IPS-18c (cell line): ENCODE data around the gene MORN1.

ENCODE experiments used
- H3K4me3 ChIP-seq: 2 replicates; pipeline ENCODE4 v1.7.0; 2013; ENCODE audit warnings: low read depth, mild to moderate bottlenecking, low read length, moderate library complexity; ENCODE audit not compliant: insufficient read depth
- H3K9me3 ChIP-seq: one replicate; pipeline ENCODE4 v1.6.1; 2013; ENCODE audit warnings: mild to moderate bottlenecking, low read length, moderate library complexity; ENCODE audit not compliant: control insufficient read depth, insufficient read depth

The MORN1 gene

GRCh38 chr1:2382621-2383361 lies 8.6 kb downstream of the MORN1 start:
- no peak overlapping the region for H3K4me3 ChIP-seq
- no peaks in the 10 kb centered on the region for H3K9me3 ChIP-seq

- Histone ChIP-seq H3K9me3 (no peaks in the 10 kb centered on the region), H3K4me3 (no peak overlapping the region)
Observed at GRCh38 chr1:2381741-2382620, 9.4 kb downstream of the MORN1 start.

DNA sequence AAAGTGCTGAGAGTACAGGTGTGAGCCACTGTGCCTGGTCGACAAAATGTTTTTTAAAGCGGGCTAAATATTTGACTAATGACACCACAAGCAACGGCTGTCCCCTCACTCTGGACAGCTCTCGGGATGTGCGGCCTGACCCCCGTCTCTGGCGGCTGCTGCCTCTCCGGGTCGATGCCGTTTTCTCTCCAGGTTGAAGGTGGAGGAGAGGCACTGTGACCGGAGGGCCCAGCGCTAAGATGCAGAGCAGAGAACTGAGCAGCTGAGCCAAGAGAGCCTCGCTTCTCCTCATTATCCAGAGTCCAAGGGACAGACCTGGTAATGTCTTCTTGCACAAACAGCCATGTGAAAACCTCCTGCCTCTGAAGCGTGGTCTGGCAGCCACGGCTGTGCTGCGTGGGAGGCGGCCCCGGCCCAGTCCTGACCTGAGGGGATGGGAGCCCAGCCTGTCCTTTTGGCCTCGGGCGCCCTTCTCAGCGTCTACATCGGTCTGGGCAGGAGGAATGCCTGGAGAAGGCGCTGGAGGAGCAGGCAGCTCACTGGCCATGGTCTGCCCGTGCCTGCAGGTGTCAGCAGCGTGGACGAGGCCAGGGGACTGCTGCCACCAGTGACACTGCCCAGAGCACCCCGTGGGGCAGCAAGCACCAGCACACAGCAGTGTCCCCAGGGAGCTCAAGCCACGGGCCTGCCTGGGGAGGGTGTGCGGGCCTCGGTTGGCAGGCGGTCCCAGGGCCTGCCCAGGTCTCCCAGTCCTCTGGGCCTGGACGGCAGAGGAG lies 10.3 kb downstream of the MORN1 start:
- H3K4me3 ChIP-seq, result no peak overlapping the region
- no peaks in the 10 kb centered on the region for H3K9me3 ChIP-seq

- no peaks in the 10 kb centered on the region for H3K9me3 ChIP-seq
- H3K4me3 ChIP-seq, result no peak overlapping the region
Observed at GRCh38 chr1:2379733-2380404, 11.5 kb downstream of the MORN1 start.

GRCh38 chr1:2378956-2379732 lies 12.2 kb downstream of the MORN1 start:
- no peaks in the 10 kb centered on the region for H3K9me3 ChIP-seq
- no peak overlapping the region for H3K4me3 ChIP-seq

- no peak overlapping the region for H3K4me3 ChIP-seq
- no peaks in the 10 kb centered on the region for H3K9me3 ChIP-seq
Observed at GRCh38 chr1:2378441-2378851, 12.9 kb downstream of the MORN1 start.

DNA sequence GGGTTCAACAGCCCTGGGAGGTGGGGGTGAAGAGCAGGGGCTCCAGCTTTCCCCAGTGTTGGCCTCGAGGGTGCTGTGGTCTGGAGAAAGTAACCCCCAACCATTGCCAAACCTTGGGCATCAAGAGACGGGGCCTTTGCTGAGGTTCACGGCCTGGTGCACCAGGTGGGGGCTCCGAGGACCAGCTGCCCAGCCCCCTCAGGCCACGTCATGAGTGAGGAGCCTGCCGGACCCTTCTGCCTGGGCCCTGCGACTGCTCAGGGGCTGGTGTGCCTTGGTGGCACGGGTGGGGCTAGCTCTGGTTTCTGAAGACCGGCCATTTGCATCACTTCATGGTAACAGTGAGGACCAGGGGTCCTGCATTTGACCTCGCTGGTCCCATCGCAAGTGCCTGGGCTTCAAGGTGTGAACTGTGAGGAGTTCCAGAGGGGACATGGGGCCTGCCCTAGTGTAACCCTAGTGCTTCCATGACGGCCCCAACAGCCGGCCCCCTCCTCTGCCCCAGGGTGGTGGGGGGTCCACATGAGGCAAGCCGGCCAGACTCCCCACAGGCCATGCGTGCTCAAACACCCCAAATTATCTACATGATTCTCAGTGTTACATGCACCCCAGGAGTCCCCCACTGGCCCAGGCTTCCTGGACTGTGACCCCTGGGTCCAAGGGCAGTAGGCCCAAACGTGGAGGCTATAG lies 13.5 kb downstream of the MORN1 start:
- H3K9me3 ChIP-seq, result no peaks in the 10 kb centered on the region
- H3K4me3 ChIP-seq, result no peak overlapping the region

- Histone ChIP-seq H3K9me3 (no peaks in the 10 kb centered on the region), H3K4me3 (no peak overlapping the region)
Observed at GRCh38 chr1:2376931-2377672, 14.3 kb downstream of the MORN1 start.

GRCh38 chr1:2376261-2376741 lies 15.1 kb downstream of the MORN1 start:
- Histone ChIP-seq H3K4me3 (no peak overlapping the region), H3K9me3 (no peaks in the 10 kb centered on the region)

- no peak overlapping the region for H3K4me3 ChIP-seq
- no peaks in the 10 kb centered on the region for H3K9me3 ChIP-seq
Observed at GRCh38 chr1:2375923-2376260, 15.5 kb downstream of the MORN1 start.

GRCh38 chr1:2375246-2375922 lies 16.0 kb downstream of the MORN1 start:
- Histone ChIP-seq H3K4me3 (no peak overlapping the region), H3K9me3 (no peaks in the 10 kb centered on the region)

DNA sequence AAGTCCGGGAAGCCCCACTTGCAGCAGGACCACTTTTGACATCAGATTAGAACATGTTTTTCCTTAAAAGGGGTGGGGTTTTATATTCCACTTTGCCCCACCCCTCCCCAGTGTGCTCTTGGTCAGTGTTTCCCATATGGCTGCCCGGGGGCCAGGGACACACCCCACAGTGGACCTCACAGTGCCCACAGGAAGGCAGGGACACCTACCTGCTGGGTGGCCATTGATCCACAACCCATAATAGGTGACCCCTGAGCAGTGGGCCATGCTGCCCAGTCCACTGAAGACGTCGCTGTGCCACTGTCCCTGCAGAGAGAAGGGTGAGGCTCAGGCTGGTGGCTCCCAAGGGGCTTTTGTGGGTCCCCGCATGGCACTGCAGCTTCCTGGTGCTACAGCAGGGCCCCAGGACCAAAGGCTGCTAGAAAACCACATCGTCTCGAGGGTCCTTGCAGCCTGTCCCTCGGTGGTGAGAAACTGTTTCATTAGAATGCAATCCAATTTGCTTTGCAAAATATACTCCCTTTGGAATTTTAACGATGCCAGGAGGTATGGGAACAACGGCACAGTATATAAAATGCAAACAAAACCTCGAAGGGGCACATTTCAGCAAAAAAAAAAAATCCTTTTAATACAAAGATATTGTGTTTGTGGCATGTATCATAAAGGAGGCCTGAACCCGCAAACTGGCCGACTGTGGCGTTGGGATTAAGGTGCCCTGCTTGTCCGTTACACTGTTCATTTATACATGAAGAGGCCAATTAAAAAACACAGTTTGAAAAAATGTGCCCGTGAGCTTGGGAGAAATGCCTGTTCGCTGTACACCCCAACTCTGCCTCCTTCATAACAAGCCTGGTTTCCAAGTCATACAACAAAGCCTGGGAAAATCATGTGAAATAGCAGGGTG lies 16.9 kb downstream of the MORN1 start:
- Histone ChIP-seq H3K9me3 (no peaks in the 10 kb centered on the region), H3K4me3 (no peak overlapping the region)

DNA sequence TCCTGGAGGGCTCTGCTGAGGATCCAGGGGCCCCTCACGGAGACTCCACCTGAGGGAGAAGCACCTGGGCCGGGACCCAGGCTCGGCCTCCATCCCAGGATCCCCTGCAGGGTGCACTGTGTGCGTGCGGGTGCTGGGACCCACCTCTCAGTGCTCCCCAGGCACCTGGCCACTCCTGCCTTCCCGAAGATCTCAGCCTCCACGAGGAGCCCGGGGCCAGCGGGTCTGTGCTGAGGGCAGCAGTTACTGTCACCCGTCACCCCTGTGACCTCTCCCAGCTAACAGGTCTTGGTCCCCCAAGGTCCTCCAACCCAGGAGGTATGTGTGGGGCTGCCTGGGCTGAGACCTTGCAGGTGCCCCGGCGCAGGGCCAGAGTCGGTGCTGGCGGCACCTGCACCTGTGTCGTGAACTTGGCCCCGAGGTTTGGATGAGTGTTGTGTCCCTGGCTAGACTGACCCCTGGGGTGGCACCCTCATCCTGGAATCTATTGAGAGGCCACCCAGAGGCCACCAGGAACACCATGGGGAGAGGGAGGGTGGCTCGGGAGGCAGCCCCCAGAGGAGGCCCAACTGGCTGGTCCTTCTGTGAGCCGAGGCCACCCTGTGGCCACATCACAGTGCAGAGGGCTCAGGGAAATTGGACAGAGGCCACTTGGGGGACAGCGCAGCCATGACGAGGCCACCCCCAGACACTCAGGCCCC lies 17.7 kb downstream of the MORN1 start:
- Histone ChIP-seq H3K4me3 (no peak overlapping the region), H3K9me3 (no peaks in the 10 kb centered on the region)
